DMS53 treated with DMSO at 0.1 percent for 48 hours (cell line): ENCODE measurements around the gene FBXO36.

Experiments
- DNase-seq: peaks from one replicate; lab custom pipeline; 2025; ENCODE audit not compliant: unreplicated experiment; lab: John Stamatoyannopoulos, UW

FBXO36 gene

DNA sequence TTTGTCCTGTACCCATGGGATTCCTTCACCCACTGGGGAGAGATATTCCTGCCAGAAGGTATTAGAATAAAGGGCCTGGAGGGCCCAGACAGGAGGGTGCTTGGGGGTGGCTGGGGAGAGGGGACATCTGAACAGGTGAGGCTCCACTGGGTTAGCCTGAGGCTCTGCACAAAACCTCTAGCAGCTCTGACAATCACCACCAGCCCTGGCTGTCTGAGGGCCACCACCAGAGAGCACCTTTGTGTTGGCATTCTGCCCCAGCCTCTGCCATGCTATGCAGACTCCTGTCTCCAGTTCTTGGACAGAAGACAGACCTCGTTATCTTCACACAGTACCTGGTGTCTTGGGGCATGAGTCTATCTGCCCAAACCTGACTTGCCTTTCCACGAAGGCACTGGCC, 121.2 kb downstream of the FBXO36 start:
- DNase-seq: no peak

DNA sequence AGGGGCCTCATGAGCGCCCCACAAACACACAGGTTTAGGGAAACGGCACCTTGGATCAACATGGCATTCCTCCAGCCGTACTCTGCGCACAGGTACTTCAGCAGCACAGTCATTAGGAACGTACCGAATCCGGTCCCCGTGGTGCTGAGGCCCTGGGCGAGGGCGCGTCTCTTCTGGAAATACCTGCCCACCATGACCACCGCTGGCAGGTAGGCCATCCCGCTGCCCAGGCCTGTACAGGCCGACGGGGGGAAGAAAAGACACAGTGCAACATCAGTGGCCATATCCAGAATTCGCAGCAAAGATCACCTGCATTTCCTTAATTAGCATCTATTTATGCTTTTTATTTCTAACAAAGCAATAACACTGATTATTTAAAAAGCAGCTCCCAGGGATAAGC, 124.2 kb downstream of the FBXO36 start:
- DNase-seq: no peak

DNA sequence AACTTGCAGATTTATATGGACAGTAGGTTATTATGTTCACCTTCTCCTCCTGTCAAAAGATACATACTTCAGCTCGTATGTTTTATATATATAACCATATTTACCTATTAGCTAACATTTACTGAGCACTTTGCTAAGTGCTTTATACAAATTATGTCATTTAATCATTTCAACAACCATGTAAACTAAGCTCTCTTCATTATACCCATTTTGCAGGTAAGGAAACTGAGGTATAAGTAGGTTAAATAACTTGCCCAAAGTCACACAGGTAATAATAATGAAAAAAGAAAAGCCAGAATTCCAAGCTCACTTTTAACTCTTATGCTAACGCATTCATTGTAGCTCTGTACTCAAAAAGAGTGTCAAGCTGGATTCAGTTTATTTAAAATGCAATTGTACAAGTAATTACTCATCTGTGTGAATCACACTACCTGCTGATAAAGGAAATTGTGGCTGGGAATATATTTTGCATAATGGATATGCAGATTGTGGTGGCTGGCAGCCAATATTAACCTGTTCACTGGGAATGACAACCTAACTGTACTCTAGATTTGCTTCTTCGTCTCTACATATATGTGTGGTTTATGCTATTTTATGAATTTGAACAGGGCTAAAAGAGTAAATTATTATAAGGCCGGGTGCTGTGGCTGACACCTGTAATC, 125.8 kb downstream of the FBXO36 start:
- DNase-seq: no peak

DNA sequence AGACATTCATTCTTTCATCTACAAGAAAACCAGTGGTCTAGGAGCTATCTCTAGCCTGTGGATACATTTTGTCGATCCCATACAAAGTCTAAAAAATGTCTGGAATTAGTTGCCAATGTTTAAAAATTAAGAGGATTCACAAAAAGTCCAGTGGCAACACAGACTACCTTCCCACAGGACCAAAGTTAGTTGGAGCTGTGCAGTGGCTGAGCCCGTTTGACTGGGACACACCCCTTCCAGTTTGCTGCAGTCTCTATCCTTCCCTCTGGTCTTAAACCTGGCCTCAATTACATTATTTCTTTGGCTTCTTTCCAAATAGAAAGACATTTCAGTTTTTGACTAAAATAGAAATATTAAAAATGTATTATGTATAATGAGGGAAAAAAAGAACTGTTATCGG, 127.8 kb downstream of the FBXO36 start:
- DNase-seq: no peak

DNA sequence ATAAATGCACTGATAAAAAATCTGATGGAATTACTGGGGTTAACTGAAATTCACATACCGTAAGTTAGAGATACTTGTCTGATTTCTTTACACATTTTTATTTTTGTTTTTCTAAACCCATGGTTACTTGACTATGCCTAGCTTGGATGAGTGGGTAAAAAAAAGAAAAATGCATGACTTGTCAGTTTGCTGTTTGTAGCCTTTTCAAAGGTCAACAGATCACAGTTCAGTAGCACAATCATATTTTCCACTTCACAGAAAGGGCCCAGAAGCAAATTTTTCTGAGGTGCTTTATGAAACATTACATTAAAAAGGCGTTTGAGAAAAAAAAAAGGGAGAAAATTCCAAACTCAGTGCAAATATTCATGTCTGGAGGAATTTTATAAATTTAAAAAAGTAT, 130.0 kb downstream of the FBXO36 start:
- DNase-seq: no peak

DNA sequence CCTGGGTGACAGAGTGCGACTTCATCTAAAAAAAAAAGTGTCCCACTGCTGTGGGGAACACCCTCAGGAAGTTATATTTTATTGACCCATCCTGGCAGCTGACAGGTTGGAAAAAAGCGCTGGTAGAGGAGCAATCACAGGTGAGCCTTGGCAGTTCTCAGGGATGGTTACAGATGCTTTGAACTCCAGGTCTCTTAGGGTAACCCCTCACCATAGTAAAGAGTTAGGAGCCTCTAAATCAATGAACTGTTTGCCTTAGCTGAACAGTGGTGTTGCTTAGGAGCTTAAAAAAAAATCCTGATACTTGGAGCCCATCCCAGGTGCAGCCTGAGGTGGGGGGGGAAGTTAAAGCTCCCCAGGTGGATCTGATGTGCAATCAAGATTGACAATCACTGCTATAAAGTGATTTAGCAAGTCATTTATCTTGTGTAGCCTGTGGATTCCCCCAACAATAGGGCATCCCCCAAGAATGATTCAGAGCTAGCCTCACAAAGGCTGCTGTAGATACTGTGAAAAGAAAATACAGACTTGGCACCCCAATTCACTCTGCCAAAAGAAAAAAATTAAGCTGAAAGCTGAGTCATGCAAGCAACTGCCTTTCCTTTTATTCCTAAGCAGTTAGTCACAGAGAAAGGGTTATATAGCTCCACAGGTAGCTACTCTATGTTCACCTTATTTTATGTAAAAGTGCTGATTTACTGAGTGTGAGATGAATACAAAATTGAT, 131.6 kb downstream of the FBXO36 start:
- no peak for DNase-seq

DNA sequence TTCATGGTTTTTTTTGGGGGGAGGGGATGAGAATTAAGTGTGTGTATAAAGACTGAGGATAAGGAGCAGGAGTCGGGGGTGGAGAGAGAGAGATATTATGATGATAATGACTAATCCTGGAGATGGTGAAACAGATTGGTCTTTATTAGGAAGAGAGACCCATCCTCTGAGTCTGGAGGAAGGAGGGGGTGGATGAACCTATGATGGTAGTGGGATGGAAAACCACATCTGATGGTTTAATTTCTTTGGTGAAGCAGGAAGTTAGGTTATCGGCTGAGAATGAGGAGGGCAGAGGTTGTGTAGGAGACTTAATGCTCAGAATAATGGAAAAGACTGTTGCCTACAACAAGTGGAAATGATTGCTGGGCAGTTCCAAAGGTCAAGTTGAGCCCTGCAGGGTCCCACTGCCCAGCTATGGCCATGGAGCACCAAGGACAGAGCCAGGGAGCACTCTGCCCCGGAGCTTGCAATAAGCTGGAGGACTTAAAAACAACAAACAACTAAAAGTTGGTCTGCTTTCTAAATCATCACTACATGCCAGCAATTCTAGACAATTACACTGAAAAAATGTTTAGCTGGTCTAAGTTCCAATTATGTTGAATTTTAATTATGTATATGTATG, 138.5 kb downstream of the FBXO36 start:
- no peak for DNase-seq
